ENCODE results near the gene NOM1. TPM values are rescaled to one million over a fixed set of nuclear protein-coding genes. Genes with fewer than 3 reads are reported as not detected.
"Not testable (repeated sequence)": the region's sequence is repeated elsewhere in the genome, so short reads cannot be mapped to it uniquely, and the experiment has no call there.

NOM1 gene, protein sequence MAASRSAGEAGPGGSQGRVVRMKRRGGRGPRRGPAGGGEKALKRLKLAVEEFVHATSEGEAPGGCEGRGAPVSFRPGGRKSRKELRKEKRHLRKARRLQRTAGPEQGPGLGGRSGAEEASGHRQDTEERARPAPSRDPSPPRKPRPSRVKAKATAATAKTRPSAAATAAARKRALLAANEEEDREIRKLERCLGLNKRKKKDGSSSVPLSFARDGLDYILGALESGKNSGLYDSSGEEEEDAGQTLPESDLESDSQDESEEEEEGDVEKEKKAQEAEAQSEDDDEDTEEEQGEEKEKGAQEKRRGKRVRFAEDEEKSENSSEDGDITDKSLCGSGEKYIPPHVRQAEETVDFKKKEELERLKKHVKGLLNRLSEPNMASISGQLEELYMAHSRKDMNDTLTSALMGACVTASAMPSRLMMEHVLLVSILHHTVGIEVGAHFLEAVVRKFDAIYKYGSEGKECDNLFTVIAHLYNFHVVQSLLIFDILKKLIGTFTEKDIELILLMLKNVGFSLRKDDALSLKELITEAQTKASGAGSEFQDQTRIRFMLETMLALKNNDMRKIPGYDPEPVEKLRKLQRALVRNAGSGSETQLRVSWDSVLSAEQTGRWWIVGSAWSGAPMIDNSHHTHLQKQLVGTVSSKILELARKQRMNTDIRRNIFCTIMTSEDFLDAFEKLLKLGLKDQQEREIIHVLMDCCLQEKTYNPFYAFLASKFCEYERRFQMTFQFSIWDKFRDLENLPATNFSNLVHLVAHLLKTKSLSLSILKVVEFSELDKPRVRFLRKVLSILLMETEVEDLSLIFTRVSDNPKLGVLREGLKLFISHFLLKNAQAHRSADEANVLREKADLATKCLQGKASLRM
- total RNA-seq: 29.6 TPM

DNA sequence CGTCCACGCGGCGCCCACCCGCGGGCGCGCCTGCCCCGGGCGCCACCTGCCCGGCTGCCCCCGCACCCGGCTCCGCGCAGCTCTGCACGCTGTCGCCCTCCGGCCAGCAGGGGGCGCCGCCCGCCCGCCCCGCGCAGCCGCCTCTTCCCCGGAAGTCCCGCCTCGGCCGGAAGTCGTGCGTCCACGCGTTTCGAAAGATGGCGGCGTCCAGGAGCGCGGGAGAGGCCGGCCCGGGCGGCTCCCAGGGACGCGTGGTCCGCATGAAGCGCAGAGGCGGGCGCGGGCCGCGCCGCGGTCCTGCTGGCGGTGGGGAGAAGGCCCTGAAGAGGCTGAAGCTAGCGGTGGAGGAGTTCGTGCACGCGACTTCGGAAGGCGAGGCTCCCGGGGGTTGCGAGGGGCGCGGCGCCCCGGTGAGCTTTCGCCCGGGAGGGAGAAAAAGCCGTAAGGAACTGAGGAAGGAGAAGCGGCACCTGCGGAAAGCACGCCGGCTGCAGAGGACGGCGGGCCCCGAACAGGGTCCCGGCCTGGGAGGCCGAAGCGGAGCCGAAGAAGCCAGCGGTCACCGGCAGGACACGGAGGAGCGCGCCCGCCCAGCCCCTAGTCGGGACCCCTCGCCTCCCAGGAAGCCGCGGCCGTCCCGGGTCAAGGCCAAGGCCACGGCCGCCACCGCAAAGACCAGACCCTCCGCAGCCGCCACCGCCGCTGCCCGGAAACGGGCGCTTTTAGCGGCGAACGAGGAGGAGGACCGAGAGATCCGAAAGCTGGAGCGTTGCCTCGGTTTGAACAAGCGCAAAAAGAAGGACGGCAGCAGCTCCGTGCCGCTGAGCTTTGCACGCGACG, at the start of gene NOM1:
Gene NOM1, plus strand, starts transcription at position 172 of the 840 bp plus-strand sequence. Its CDS starts 26 bp downstream, at position 198.
- DNase-seq: peak; percentile 73

DNA sequence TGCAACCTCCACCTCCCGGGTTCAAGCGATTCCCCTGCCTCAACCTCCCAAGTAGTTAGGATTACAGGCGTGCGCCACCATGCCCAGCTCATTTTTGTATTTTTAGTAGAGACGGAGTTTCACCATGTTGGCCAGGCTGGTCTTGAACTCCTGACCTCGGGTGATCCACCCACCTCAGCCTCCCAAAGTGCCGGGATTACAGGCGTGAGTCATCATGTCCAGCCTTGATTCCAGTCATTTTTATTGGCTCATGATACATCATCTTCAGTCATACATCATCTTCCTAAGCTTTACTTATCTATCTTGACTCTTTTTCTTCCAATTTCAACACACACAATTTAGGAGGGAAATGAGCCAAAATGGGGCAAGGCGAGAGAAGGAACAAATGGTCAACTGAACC, 49.4 kb upstream of the NOM1 start:
- not testable (repeated sequence) for DNase-seq

DNA sequence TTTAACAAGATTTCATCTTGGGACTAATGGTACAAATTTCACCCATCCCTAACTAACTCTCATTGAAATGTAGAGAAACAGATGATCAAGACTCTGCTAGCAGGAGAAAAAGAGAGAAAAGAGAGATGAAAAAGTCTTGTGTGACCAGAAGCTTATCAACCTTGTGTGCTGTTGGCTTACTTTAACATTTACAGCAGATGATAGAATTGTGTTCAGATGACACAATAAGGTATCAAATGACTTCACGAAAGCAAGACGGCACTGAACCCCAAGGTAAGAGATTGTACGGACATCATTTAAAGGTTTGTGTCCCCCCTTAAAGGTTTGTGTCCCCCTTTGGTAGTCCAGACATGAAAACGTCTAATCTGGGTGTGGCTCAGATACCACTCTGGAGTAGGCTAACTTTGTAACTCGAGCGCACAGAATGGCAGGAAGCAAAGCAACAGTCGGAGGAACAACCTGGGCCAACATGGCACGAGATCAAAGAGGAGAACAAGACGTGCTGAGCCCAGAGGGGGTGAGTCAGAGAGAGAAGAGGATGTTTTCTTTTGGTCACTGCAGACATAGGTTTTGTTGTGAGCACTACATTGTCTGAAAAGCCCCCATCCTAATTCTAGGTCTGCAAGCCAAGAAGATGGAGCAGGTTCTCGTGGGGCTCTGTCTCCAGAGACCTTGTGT, 46.1 kb upstream of the NOM1 start:
- DNase-seq: peak; percentile 27

DNA sequence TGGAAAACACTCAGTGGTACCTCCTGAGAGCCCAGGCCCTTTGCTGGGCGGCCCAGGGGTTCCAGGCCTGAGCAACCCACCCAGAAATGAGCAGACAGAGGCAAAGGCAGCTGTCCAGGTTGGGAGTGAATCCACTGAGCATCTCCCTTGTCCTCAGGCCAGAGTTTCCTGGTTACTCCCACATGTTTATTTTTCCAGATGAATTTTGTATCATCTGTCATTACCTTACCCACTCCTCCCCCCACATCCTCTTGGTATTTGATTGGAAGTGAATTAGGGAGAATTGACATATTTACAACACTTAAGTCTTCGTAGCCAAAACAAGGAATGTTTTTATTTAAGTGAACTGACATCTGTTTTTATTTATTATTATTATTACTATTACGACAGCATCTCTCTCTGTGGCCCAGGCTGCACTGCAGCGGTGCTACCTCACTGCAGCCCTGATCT, 43.3 kb upstream of the NOM1 start:
- DNase-seq: peak; percentile 72

DNA sequence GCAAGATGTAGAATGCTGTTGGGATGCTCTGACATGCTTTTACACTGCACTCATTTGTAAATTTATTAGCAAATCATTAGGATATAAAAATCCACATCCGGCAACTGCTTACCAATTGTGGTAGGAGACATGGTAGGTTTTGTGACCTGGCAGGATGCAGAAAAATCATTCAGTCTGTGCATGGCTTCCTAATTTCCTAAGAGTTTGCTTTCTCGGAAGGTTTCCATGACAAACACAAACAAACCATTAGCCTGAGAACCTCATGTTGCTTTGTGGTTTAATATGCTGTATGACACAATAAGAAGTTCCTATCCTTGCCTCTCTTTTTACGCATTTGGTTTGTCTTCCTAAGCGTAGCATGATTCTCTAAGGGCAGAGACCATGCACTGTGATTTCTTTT, 41.9 kb upstream of the NOM1 start:
- DNase-seq: peak; percentile 71

DNA sequence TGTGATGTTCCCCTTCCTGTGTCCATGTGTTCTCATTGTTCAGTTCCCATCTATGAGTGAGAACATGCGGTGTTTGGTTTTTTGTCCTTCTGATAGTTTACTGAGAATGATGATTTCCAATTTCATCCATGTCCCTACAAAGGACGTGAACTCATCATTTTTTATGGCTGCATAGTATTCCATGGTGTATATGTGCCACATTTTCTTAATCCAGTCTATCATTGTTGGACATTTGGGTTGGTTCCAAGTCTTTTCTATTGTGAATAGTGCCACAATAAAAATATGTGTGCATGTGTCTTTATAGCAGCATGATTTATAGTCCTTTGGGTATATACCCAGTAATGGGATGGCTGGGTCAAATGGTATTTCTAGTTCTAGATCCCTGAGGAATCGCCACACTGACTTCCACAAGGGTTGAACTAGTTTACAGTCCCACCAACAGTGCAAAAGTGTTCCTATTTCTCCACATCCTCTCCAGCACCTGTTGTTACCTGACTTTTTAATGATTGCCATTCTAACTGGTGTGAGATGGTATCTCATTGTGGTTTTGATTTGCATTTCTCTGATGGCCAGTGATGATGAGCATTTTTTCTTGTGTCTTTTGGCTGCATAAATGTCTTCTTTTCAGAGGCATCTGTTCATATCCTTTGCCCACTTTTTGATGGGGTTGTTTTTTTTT, 39.8 kb upstream of the NOM1 start:
- DNase-seq: not testable (repeated sequence)

DNA sequence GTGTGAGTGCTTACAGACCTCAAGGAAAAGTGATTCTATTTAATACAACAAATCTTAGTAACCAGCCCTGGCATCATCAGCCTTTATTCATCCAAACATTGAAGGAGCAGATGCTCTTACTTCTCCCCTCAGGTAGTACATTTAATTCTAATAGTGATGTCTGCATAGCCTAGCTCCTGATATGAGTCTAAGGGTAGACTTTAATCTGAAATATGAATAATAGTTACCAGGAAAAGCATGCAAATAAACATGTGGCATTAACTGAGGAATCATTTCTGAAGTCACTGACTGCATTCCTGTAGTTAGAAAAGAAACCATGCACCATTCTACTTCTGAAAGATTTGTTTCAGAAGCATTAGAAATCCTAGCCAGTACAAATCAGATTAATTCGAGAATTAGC, 30.9 kb upstream of the NOM1 start:
- no peak for DNase-seq

DNA sequence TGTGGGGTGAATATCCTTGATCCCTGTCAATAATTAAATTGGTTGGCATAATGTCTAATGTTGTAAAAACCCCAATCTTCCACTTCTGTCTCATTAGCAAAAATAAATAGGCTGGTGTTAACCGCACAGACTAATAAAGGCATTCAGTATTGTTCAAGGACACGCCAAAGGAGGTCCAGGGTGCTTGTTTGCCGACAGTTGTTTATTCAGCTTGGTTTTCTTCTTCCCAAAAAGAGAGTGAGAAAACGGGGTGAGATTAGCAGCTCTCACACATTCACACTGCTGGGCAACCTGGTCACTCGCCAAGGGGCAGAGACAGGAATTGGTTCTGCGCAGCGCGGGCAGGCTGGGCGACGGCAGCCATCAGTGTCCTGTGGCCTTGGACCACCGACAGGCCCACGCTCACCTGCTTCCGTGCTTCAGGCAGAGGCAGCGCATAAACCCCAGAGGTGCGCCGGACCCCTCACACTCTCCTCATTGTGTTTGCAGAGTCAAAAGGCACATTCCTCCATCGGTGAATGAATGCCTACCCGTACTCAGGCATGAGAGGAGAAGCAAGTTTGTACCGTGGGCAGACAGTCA, 30.3 kb upstream of the NOM1 start:
- no peak for DNase-seq

DNA sequence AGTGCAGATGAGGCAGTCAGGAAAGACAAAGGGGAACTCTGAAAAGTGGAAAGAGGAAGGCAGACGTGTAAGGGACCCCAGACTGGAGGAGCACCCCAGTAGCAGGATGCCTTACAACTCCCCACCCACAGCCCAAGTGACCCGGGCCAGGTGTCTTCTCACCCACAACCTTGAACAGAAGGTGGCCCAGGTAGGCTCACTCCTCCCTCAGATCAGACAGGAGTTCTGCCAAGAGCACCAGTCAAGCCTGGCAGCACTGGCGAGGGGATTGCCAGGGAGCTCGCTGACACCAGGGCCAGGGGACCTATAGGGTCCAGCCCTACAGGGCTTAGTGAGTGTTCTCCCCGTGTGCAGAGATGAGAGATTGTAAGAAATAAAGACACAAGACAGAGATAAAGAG, 29.4 kb upstream of the NOM1 start:
- no peak for DNase-seq

DNA sequence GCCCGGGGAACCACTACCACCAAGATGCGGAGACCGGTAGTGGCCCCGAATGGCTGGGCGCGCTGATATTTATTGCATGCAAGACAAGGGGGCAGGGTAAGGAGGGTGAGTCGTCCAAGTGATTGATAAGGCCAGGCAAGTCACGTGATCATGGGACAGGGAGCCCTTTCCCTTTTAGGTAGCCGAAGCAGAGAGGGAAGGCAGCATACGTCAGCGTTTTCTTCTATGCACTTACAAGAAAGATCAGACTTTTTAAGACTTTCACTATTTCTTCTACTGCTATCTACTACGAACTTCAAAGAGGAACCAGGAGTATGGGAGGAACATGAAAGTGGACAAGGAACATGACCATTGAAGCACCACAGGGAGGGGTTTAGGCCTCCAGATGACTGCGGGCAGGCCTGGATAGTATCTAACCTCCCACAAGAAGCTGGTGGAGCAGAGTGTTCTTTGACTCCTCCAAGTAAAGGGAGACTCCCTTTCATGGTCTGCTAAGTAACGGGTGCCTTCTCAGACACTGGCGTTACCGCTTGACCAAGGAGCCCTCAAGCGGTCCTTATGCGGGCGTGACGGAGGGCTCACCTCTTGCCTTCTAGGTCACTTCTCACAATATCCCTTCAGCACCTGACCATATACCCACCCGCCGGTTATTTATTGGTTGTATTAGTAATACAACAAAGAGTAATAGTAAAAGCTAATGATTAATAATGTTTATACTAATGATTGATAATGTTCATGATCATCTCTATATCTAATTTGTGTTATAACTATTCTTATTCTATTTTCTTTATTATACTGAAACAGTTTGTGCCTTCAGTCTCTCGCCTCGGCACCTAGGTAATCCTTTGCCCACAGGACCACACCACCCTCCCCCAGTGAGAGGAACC, 28.8 kb upstream of the NOM1 start:
- DNase-seq: not testable (repeated sequence)

DNA sequence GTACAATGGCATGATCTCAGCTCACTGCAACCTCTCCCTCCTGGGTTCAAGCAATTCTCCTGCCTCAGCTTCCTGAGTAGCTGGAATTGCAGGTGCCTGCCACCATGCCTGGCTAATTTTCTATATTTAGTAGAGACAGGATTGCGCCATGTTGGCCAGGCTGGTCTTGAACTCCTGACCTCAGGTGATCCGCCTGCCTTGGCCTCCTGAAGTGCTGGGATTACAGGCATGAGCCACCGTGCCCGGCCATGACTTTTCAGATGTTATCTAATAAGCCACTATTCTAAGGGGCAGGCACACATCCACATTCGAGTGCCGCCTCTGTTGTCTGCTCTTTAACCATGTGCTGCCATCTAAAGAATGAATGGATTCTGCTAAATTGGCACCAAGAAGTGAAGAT, 27.2 kb upstream of the NOM1 start:
- not testable (repeated sequence) for DNase-seq

DNA sequence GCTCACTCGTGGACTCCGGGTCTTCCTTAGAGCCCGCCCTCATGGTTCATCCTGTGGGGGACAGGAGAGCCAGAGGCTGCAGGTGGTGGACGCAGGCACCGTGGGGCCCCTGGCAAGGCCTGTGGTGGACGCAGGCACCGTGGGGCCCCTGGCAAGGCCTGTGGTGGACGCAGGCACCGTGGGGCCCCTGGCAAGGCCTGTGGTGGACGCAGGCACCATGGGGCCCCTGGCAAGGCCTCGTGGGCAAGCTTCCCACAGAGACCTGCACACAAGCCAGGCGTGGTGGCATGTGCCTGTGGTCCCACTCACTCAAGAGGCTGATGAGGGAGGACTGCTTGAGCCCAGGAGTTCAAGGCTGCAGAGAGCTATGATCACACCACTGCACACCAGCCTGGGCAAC, 23.7 kb upstream of the NOM1 start:
- not testable (repeated sequence) for DNase-seq

DNA sequence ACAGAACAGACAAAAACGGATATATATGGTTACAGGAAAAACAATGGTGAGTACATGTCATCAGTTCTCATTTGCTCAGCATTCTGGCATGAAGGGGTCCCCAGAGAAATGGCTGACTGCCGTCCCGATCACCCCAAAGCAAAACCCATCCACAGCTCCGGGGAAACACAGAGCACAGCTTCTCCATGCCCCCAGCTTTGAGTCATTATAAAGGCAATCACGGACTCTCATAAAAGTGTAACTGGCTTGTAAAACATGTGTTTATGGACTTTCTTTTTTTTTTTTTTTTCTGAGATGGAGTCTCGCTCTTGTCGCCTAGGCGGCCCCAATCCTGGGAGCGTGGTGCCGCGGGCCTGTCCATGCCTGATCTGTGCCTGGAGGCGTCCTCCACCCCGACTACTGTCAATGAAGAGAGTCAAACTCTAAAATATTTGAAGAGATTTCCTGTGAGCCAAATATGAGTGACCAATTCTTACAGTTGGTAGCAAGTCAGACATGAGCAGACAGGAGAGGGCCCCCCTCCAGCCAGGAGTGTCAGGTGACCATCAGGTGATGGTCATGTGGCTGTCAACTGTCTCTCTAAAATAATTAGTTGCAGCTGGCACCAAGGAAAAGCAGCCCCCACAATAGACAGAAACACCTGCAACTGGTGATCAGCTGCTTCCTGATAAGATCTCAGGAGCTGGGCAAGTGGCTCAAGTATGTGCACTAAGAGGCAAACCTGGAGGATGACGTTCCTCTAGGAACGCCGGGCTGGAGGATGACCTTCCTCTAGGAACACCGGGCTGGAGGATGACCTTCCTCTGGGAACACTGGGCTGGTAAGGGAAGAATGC, 21.7 kb upstream of the NOM1 start:
- no peak for DNase-seq

DNA sequence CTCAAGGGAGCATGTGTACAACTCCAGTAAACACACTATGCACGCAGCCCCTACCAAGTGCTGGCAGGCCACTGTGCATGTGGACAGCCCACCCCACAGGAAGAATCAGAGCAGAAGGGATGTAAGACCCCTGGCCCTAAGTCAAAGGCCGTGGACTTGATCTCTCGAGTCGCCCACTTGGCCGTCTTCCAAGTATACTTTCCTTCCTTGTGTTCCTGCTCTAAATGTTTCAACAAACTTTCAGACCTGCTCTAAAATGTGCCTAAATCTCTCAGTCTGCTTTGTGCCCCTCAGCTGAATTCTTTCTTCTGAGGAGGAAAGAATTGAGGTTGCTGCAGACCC, 21.1 kb upstream of the NOM1 start:
- DNase-seq: no peak

DNA sequence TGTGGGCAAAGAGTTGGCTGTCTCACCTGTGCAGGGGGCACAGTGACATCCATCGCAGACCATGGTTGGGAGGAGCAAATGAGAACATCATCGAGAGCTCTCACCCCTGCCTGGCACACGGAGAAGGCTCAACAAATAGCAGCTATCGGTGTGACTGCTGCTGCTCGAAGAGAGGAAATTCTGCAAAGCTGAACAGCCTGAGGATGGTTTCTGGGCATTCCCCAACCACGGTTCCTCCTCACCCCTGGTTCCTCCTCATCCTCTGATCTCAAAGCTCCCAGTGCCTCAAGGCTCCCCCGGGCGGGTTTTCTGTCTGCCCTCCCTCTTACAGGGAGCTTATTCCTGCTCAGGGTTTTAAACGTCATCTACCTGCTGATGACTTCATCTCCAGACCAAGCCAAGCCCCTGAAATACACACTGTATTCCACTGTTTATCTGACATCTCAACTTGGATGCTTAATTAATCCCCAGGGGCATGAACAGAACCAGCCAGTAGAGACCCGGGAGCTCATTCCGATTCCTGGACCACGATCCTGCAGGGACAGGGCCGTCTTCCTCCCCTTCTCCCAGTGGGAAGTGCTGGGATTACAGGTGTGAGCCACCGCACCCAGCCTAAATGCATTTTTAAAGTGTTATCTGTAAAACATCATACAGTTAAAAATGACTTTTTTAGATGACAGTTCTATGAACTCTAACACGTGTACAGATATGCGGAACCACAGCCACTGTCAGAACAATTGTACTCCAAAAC, 19.5 kb upstream of the NOM1 start:
- DNase-seq: no peak

DNA sequence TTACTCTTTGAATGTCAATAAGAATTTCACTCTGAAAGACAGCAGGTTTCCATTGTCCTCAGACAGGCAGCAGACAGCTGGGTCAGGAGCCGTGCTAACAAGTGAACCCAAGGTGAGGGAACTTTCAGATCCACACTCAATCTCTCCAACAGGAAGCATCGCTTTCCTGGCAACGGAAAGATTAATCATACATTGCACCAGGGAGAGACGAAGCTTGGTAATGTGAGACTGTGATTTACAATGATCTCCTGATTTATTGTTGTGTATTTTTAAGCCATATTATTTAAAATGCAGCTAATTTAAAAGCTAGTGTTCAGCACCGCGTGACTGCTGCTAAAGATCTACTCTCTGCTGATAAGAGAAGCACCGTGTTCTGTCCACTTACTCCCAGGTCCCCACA, 17.5 kb upstream of the NOM1 start:
- DNase-seq: no peak

DNA sequence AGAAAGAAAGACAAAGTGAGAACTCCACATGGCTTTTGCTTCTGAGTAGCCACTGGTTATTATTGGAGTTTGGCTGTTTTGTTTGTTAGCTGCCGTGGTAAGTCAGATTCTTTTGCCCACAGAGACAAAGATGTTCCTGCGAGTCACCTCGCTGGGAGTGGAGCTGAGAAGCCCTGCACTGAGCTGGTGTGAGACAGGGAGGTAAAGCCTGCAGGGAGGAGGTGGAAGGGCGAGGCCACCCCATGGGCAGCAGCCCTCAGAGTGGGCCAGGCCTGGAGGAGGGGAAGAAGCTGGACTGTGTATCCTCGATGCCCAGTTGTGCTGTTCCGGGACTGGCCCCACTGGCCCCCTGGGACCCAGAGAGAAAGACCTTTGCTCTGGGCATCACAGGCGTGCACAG, 14.3 kb upstream of the NOM1 start:
- no peak for DNase-seq

DNA sequence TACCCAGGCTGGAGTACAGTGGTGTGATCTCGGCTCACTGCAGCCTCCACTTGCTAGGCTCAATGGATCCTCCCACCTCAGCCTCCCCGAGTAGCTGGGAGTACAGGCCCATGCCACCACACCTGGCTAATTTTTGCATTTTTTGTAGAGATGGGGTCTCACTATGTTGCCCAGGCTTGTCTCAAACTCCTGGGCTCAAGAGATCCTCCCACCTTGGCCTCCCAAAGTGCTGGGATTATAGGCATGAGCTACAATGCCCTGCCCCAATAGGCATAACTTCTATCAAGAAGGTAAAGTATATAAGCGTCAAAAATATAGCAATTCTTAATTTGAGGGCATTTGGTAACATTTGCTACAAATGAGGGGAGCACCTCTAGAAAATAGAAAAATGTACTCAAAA, 12.7 kb upstream of the NOM1 start:
- not testable (repeated sequence) for DNase-seq
